Mesenchymal stem cell (in vitro differentiated cells and primary cell): ENCODE results near the gene AP1S1.
A peak's percentile ranks its signal among the peaks of the same experiment; 100 is the strongest.

ENCODE experiments used
- DNase-seq: peaks from one replicate; pipeline ENCODE4 v3.0.0-alpha.2; 2013
- H2AFZ ChIP-seq: one replicate; pipeline ENCODE4 v1.6.1; 2013; ENCODE audit warnings: low read depth, mild to moderate bottlenecking, control low read depth, inconsistent platforms, low read length, moderate library complexity
- H2AK5ac ChIP-seq: 2 replicates; pipeline ENCODE4 v1.6.1; 2013; ENCODE audit warnings: low read length, moderate library complexity, mild to moderate bottlenecking, inconsistent platforms; ENCODE audit not compliant: severe bottlenecking
- H2BK120ac ChIP-seq: one replicate; pipeline ENCODE4 v1.6.1; 2013; ENCODE audit warnings: low read depth, mild to moderate bottlenecking, inconsistent platforms, low read length, moderate library complexity
- H2BK12ac ChIP-seq, 2 experiments: one replicate each; pipeline ENCODE4 v1.6.1; 2013; ENCODE audit warnings: inconsistent platforms in 2 of 2, low read length in 2 of 2, mild to moderate bottlenecking in 2 of 2, moderate library complexity in 2 of 2, control low read depth in 1 of 2
- H2BK15ac ChIP-seq: one replicate; pipeline ENCODE4 v1.6.1; 2013; ENCODE audit warnings: mild to moderate bottlenecking, low read depth, inconsistent platforms; ENCODE audit not compliant: poor library complexity, severe bottlenecking
- H2BK5ac ChIP-seq: 2 replicates; pipeline ENCODE4 v1.6.1; 2013; ENCODE audit warnings: low read depth, mild to moderate bottlenecking, low read length, control low read depth, inconsistent platforms; ENCODE audit not compliant: poor library complexity, severe bottlenecking
- H3K14ac ChIP-seq, 2 experiments: one replicate each; pipeline ENCODE4 v1.6.1; 2013; ENCODE audit warnings: inconsistent platforms in 2 of 2, low read length in 2 of 2, control low read depth in 1 of 2, mild to moderate bottlenecking in 1 of 2, moderate library complexity in 1 of 2
- H3K18ac ChIP-seq, 2 experiments: one replicate each; pipeline ENCODE4 v1.6.1; 2013; ENCODE audit warnings: inconsistent platforms in 2 of 2, low read length in 2 of 2, control low read depth in 1 of 2, low read depth in 1 of 2, mild to moderate bottlenecking in 1 of 2
- H3K23ac ChIP-seq, 2 experiments: one replicate each; pipeline ENCODE4 v1.6.1; 2013; ENCODE audit warnings: inconsistent platforms in 2 of 2, low read length in 2 of 2, mild to moderate bottlenecking in 2 of 2, moderate library complexity in 2 of 2, control low read depth in 1 of 2
- H3K27ac ChIP-seq: 2 replicates; pipeline ENCODE4 v1.5.1; 2013; ENCODE audit warnings: mild to moderate bottlenecking, moderate library complexity, low read length, control low read depth, inconsistent platforms; ENCODE audit not compliant: poor library complexity, severe bottlenecking
- H3K27me3 ChIP-seq, 2 experiments: 2 replicates each; pipeline versions ENCODE4 v1.6.1 to v1.7.0; 2013; ENCODE audit warnings: low read length in 2 of 2, mild to moderate bottlenecking in 2 of 2, moderate library complexity in 2 of 2, control low read depth in 1 of 2, inconsistent platforms in 1 of 2; ENCODE audit not compliant: control insufficient read depth in 1 of 2, insufficient read depth in 1 of 2
- H3K36me3 ChIP-seq, 2 experiments: 2 replicates each; pipeline versions ENCODE4 v1.6.1 to v1.7.0; 2013; ENCODE audit warnings: low read length in 2 of 2, control low read depth in 1 of 2, inconsistent platforms in 1 of 2, low read depth in 1 of 2, mild to moderate bottlenecking in 1 of 2; ENCODE audit not compliant: insufficient read depth in 2 of 2, control insufficient read depth in 1 of 2
- H3K4ac ChIP-seq, 2 experiments: one replicate each; pipeline ENCODE4 v1.6.1; 2013; ENCODE audit warnings: inconsistent platforms in 2 of 2, low read length in 2 of 2, mild to moderate bottlenecking in 2 of 2, moderate library complexity in 2 of 2, control low read depth in 1 of 2, low read depth in 1 of 2
- H3K4me1 ChIP-seq: 2 replicates; pipeline ENCODE4 v1.6.1; 2013; ENCODE audit warnings: low read depth, low read length, control low read depth; ENCODE audit not compliant: control insufficient read depth, insufficient read depth
- H3K4me2 ChIP-seq: 2 replicates; pipeline ENCODE4 v1.6.1; 2013; ENCODE audit warnings: low read length, mild to moderate bottlenecking, inconsistent platforms; ENCODE audit not compliant: poor library complexity, severe bottlenecking
- H3K4me3 ChIP-seq, 2 experiments: 2 replicates each; pipeline versions ENCODE4 v1.5.1 to v1.7.0; 2013; ENCODE audit warnings: low read length in 2 of 2, mild to moderate bottlenecking in 2 of 2, control low read depth in 1 of 2, low read depth in 1 of 2; ENCODE audit not compliant: insufficient read depth in 1 of 2
- H3K79me1 ChIP-seq: replicated peaks from 2 replicates; pipeline ENCODE4 v1.6.1; 2013; ENCODE audit warnings: mild to moderate bottlenecking, control low read depth, low read length, inconsistent platforms; ENCODE audit not compliant: poor library complexity, severe bottlenecking
- H3K9ac ChIP-seq: 2 replicates; pipeline ENCODE4 v1.7.0; 2013; ENCODE audit warnings: mild to moderate bottlenecking, low read length, moderate library complexity
- H3K9me3 ChIP-seq: 2 replicates; pipeline ENCODE4 v1.7.0; 2013; ENCODE audit warnings: mild to moderate bottlenecking, low read length; ENCODE audit not compliant: control insufficient read depth
- H4K8ac ChIP-seq: one replicate; pipeline ENCODE4 v1.6.1; 2013; ENCODE audit warnings: inconsistent platforms, mild to moderate bottlenecking, low read length, moderate library complexity
- H4K91ac ChIP-seq: one replicate; pipeline ENCODE4 v1.6.1; 2013; ENCODE audit warnings: mild to moderate bottlenecking, low read length, inconsistent platforms
- WGBS: methylation state at CpG from one replicate; pipeline ENCODE4 v1.1.7; 2013; ENCODE audit warnings: mixed read lengths; 5-methylcytosine and 5-hydroxymethylcytosine counted together

Gene AP1S1

GRCh38 chr7:101159696-101160674 is 5.7 kb downstream of the AP1S1 start:
- Histone ChIP-seq H3K4ac (no peak overlapping the region), H3K27ac (no peak overlapping the region), H3K4me1 (peaks cover 54% of the 10 kb centered on the region), H2BK5ac (no peak overlapping the region), H3K18ac (no peak overlapping the region), H2BK12ac (no peak overlapping the region), H3K4me3 (no peak overlapping the region), H2BK15ac (no peak overlapping the region), H3K9ac (no peak overlapping the region), H3K27me3 (peaks cover 5 to 22% of the 10 kb centered on the region in 2 experiments), H4K8ac (no peak overlapping the region), H3K36me3 (peaks cover 48 to 49% of the 10 kb centered on the region in 2 experiments), H2AK5ac (peak overlapping the region; percentile 81), H3K9me3 (no peaks in the 10 kb centered on the region), H3K23ac (no peak overlapping the region), H2BK120ac (no peak overlapping the region), H3K4me2 (no peak overlapping the region), H2AFZ (no peak overlapping the region), H4K91ac (no peak overlapping the region), H3K14ac (peak overlapping the region in 1 of 2 experiments; percentile 18), H3K79me1 (peaks cover 23% of the 10 kb centered on the region)
- DNase-seq, result peak; percentile 37
- WGBS, result 69% methylated on average over 20 of the region's 31 CpGs

- Histone ChIP-seq H3K23ac (no peak overlapping the region), H3K4me2 (no peak overlapping the region), H2BK12ac (no peak overlapping the region), H2AK5ac (no peak overlapping the region), H3K27me3 (peaks cover 11 to 29% of the 10 kb centered on the region in 2 experiments), H2BK15ac (no peak overlapping the region), H3K36me3 (peaks cover 48 to 49% of the 10 kb centered on the region in 2 experiments), H3K18ac (no peak overlapping the region), H2AFZ (no peak overlapping the region), H4K8ac (no peak overlapping the region), H2BK5ac (no peak overlapping the region), H3K4me3 (no peak overlapping the region), H2BK120ac (no peak overlapping the region), H3K9ac (no peak overlapping the region), H3K79me1 (peaks cover 19% of the 10 kb centered on the region), H3K4ac (no peak overlapping the region), H3K27ac (no peak overlapping the region), H3K14ac (no peak overlapping the region), H3K4me1 (peaks cover 56% of the 10 kb centered on the region), H3K9me3 (no peaks in the 10 kb centered on the region), H4K91ac (no peak overlapping the region)
- DNase-seq, result no peak
Measured at GRCh38 chr7:101160910-101161309, 6.6 kb downstream of the AP1S1 start.

- H2BK15ac ChIP-seq, result no peak overlapping the region
- H4K8ac ChIP-seq, result no peak overlapping the region
- H2BK12ac ChIP-seq, result no peak overlapping the region
- no peak overlapping the region for H2AK5ac ChIP-seq
- no peak overlapping the region for H3K14ac ChIP-seq
- H3K18ac ChIP-seq, result no peak overlapping the region
- no peaks in the 10 kb centered on the region for H3K9me3 ChIP-seq
- H3K23ac ChIP-seq, result no peak overlapping the region
- H2BK120ac ChIP-seq, result no peak overlapping the region
- H3K9ac ChIP-seq, result no peak overlapping the region
- no peak overlapping the region for H3K4me2 ChIP-seq
- no peak overlapping the region for H3K4me3 ChIP-seq
- peaks cover 20 to 34% of the 10 kb centered on the region in 2 experiments for H3K27me3 ChIP-seq
- H3K27ac ChIP-seq, result no peak overlapping the region
- no peak overlapping the region for H4K91ac ChIP-seq
- WGBS, result 66% methylated on average over 17 of the region's 17 CpGs
- H3K36me3 ChIP-seq, result peaks cover 43 to 44% of the 10 kb centered on the region in 2 experiments
- peaks cover 13% of the 10 kb centered on the region for H3K79me1 ChIP-seq
- H2AFZ ChIP-seq, result no peak overlapping the region
- H3K4me1 ChIP-seq, result peaks cover 63% of the 10 kb centered on the region
- no peak overlapping the region for H3K4ac ChIP-seq
- DNase-seq, result no peak
- H2BK5ac ChIP-seq, result no peak overlapping the region
Measured at GRCh38 chr7:101161692-101162471, 7.6 kb downstream of the AP1S1 start.
